Stimulated activated CD4-positive, alpha-beta T cell treated with anti-CD3 and anti-CD28 coated beads, Interleukin-4, amount 100 ng/mL, for 4 hours (primary cell): ENCODE data around the gene BYSL.
"Not testable (repeated sequence)": the region's sequence is repeated elsewhere in the genome, so short reads cannot be mapped to it uniquely, and the experiment has no call there.

Experiments used
- DNase-seq, 2 experiments: peaks; one replicate each; pipeline ENCODE4 v3.0.0-alpha.2; 2020

Gene BYSL

DNA sequence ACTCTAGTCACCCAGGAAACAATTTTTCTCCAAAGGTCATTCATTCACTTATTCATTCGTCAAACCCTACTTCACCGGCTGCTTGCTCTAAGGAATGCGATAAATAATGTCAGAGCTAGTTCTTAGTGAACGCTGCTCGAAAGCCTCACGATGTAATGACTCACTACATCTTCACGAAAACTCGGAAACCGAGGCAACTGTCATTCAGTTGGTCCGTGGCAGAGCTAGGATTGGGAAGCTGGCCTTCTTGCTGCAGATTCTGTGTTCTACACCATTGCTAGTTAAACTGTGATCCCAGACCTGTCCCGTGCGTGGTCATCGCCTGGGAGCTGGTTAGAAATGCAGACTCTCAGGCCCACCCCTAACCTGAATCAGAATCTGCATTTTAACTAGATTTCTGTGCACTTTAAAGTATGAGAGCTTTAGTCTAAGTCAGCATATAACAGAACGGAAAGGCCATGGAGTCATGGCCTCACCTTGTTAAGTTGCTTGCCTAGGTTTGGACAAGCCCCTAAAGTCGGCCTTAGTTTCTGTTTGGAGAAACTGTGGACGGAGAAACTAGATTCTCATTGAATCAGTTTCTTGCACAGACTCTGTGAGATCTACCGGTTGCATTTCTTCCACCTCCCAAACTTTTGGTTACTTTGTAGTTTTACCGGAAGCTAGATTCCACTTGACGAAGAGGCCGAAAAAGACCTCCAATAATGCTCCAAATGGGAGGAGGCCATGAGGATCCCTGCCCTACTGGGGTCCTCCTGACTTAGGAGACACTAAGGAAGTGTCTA is 21.0 kb downstream of the BYSL start:
- DNase-seq, result peak in 1 of 2 experiments; percentile 21

DNA sequence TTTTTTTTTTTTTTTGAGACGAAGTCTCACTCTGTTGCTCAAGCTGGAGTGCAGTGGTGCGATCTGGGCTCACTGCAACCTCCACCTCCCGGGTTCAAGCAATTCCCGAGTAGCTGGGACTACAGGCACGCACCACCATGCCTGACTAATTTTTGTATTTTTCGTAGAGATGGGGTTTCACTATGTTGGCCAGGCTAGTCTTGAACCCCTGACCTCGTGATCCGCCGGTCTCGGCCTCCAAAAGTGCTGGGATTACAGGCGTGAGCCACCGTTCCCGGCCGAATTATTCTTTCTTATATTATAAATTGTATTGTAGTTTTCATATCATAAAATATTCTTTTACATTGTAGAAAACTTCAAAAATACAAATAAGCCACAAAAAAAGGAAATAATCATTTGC is 21.6 kb downstream of the BYSL start:
- DNase-seq, result not testable (repeated sequence)

DNA sequence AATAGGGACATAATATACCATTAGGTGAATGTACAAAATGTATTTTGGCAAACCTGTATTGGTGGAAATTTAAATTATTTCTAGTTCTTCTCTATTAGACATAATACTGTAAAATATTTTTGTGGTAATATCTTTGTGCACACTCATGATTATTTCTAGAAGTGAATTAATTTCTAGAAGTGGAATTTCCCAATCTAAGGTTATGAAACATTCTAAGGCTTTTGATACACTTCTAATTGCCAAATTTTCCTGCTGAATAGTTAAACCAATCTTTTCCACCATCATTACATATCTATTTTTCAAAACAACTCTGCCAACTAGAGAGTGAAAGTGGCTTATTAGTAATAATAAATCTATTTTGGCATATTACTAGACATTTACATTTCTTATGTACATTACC is 22.2 kb downstream of the BYSL start:
- no peak for DNase-seq

DNA sequence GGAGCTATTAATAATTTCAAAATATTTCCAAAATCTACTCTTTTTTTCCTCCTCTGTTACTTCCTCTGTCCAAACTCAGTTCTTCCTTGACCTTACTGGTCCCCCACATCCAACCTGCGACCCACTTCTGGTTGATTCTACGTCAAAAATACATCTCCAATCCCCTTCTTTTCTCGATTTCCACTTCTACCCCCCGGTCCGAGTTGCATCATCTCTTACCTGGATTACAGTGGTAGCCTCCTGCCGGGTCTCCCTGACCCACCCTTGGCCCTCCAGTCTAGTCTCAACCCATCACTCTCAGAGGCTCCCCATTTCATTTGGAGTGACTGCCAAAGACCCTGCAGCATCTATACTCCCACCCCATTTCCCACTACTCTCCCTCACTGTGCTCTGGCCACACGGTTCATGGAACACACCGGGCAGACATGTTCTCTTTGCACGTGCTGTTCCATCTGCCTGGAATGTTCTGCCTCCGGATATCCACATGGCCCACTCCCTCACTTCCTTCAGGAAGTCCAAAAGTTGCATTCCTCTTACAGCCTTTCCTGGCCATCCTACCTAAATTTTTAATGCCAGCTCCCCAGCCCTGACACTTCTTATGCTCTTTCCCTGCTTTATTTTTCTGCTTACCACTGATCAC is 26.4 kb downstream of the BYSL start:
- no peak for DNase-seq

DNA sequence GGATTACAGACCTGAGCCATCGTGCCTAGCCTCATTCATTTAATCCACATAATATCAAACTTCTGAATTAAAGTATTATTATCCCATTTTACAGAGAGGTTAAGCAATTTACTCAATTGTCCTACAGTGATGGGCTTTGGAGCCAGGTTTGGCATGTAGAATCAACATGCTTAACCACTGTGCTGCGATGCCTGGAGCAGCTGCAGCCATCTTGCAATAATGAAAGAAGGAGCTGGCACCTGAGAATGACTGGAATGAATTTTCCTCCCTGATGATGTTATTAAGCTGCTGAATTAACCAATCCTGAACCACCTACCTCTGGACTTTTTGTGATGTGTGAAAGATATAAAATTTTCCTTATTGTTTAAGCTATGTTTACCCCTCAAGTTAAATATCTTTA is 33.4 kb downstream of the BYSL start:
- no peak for DNase-seq

DNA sequence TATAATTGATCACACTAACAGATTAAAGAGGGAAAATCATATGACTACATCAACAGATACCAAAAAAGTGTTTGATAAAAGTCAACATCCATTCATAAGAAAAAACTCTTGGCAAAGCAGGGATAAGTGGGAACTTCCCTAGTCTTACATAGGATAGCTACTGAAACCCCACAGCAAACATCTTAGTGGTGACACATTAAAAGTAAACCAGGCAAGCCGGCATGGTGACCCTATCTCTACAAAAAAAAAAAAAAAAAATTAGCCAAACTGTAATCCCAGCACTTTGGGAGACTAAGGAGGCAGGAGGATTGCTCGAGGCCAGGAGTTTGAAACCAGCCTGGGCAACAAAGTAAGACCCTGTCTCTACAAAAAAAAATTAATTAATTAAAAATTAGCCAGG is 34.1 kb downstream of the BYSL start:
- no peak for DNase-seq

DNA sequence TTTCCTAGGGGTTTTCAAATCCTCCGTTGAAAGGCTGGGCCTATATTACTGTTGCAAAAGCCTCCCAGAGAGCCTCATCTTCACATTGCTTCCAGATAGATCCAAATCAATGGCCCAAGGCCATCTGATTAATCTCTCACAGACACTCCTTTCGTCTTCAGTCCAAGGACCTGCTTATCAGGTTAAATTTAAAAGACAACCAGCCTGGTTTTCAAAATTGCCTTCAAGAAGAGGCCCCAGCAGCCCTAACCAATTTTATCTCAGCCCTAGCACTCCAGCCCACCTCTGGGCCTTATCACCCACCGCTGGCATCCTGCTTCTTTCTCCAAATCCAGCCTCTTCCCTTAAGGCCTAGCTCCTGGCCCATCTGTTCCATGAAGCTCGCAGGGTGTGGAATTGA is 35.8 kb downstream of the BYSL start:
- DNase-seq, result no peak

DNA sequence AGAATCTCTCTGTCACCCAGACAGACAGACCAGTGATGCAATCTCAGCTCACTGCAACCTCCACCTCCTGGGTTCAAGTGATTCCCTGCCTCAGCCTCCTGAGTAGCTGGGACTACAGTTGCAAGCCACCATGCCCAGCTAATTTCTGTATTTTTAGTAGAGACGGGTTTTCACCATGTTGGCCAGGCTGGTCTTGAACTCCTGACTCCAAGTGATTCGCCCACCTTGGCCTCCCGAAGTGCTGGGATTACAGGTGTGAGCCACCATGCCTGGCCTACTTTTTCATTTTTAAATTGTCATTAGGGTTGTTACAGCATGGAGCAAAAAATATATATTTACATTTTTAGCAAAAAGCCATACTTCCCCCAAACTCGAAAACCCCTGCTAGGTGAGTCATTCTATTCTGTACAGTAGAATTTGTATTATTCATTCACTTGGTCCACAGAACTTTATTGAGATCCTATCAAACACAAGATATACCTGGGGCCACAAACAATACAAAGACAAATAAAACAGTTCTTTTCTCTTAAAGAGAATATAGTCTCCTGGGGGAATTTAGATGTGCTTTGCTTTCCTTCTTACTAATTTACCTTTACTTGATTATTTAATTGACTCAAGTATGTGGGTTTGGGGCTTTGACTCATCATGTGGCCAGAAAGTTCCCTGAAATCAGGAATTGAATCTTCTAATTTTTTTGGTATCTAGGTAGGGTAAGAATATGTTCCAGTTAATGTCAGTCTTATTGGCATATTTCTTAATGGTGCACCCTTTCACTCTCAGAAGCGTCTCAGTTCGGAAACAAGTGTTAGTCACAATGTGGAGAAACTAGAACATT is 36.9 kb downstream of the BYSL start:
- DNase-seq, result peak in 1 of 2 experiments; percentile 42

DNA sequence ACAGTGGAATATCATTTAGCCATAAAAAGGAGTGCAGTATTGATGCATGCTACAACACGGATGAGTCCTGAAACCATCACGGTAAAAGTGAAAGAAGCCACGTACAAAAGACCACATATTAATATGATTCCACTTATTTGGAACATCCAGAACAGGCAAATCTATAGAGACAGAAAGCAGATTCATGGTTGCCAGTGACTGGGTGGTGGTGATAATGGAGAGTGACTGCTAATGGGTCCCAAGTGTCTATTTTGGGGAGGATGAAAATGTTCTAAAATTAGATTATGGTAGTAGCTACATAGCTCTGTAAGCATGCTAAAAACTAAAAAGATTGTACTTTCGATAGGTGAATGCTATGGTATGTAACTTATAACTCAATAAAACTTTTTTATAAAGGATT is 38.7 kb downstream of the BYSL start:
- DNase-seq, result no peak

DNA sequence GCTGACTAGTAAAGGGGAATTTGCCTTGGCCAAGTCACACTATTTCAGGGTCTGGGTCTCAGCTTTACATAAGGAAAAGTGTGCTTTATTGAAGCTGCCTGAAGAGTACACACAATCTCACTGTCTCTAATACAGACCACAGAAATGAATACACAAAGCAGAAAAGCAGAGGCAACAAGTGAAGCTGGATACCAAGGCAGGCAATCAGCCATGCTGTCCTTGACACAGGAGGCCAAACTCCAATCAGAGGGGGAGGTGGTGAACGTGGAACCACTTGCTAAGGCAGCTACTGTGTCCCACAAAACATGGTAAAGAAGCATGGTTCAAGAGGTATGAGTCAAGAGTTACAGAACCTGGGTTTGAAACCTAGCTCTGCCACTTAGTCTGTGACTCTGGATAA is 42.1 kb downstream of the BYSL start:
- no peak for DNase-seq

DNA sequence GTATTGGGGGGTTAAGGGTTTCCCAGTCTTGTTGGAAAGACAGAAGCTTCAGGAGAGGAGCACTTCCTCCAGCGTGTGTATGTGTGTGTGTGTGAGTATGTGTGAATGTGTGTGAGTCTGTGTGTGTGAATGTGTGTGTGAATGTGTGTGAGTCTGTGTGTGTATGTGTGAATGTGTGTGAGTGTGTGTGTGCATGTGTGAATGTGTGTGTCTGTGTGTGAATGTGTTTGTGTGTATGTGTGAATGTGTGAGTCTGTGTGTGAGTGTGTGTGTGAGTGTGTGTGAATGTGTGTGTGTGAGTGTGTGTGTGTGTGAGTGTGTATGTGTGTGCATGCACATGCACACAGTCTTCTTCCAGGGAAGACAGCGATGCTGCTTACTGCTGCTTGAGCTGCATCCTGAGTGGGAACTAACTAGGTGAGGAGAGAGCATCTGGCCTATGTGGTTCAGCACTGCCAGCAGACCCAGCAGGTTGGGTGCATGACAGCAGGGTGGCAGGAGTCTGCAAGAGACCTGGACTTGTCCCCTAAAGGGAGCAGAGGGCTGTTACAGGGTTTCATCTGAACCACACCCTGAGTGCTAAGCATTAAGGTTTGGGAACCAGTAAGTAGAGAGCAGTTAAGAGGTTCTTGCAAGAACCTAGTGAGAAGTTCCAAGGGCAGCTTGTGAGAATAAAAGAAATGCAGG is 43.0 kb downstream of the BYSL start:
- no peak for DNase-seq

DNA sequence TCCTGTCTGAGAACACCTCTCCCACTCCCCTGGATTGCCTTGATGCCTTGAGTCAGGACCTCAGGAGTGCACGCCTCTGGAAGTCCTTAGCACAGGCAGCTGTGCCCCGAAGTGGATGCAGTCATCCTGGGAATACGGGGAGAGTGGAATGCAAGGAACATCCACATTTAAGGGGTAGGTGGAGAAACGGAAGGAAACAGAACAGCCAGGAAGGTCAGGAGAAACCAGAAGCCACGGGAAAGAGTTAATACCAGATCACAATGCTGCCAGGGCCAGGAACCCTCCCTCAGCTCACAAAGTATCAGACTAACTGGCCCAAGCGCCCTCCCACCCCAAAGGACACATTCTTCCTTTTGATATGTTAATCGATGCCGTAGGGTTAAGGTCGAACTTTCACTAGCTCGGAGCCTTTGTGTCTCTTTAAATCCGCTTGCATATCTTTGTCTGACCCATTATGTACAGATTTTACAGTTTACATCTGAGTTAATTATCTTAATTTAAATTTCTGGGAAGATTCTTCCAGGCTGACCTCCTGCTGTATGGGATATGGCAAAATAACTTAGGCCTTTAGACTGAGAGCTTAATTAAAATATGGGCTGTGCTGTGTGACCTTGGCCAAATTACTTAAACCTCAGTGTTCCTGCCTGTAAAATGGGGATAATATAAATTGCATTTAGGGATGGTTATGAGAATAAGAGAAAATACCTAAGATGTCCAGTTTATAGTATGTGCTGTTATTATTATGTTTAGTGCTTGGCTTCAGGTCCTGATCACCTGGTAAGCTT is 44.3 kb downstream of the BYSL start:
- no peak for DNase-seq

DNA sequence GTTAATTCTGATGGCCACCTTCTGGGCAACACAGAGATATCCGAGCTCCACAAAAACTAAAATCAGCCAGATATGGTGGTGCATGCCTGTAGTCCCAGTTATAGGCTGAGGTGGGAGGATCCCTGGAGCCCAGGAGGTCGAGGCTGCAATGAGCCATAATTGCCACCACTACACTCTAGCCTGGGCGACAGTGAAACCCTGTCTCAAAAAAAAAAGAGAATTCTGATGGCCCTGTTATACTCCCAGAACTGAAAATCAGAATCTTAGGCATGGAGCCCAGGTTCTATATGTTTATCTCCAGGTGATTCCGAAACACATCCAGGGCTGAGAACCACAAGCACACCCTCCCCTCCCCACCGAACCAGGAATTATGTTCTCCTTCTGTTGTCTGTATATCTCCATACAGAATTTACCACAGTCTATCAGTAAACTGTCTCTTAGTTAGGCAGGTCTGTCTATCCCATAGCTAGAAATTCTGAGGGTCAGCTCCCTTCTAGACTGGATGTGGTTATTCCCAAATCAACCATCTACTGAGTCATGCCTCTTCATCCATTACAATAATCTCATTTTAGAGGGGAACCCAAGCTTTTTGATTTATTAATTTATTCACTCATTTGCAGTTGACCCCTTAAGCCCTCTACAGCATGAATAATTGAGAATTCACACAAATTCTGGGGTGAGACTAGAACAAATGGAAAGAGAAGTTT is 45.1 kb downstream of the BYSL start:
- no peak for DNase-seq

DNA sequence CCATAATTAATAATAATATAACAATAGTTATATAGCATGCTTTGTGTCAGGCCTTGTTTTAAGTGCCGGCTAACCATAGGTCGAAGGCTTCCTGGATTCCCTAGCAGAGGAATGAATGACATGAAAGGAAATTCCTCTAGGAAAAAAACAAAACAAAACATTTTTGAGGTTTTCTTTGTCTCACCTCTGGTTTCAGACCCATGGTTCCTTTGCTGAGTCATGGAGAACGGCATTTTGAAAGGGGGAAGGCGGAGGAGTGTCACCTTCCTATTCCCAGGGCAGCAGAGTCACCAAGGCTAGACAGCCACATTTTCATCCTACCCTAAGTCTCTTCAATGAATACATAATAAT is 45.6 kb downstream of the BYSL start:
- DNase-seq, result no peak

DNA sequence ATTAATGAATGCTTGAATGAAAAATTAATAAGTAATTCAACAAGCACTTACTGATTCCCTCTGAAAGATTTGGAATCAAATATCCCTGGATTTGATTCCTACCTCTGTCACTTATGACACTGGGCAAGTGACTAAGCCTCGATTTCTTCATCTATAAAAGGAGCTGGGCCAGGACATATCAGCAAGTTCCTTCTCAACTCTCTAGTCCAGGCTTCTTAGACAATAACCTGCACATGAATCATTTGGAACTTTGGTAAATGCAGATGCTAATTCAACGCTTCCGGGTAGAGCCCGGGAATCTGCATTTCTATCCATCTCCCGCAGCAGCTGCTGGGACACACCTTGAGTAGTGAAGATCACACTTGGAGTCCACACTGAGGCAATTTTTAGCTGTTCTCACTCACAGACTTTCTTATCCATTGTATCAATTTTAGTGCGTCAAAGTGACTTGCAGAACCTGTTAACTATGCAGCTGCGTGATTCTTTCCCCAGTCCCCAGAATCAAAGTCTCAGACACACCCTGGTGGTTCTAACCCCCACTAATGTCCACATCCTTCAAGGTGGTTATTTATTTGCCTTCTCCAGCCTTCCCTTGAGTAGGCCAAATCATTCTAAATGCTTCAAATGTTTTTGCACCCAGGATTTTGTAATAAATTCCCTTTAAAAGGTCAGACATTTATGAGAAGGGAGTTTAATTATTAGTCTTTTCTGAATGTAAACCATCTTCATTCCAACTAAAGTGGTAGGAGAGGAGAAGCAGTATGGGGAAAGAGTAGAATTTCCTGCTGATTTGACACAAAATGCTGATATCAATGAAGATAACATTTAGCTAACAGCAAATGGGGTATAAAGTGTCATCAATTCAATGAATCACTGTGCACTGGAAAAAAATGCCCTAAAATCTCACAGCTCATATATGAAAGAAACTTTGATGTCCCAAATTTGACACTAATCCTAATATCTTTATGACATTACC is 46.3 kb downstream of the BYSL start:
- DNase-seq, result no peak

DNA sequence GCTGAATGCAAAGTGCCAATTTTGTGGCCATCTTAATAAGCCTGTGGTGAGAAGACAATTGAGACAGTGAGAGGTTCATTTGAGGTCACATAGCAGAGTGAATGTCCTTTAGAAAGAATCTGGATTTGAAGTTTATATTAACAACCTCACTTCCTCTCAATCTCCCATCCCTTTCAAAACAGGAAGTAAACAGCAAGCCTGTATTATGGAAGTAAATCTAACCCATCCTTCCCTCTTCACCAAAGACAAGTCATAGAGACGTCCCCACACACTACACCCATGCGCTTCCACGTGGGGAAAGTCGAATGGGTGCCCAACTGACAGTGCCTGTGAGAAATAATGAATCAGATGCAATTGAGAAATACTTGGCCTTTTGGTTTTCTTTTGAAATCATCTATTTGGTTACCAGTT is 49.1 kb downstream of the BYSL start:
- peak; percentile 48 to 72 for DNase-seq

DNA sequence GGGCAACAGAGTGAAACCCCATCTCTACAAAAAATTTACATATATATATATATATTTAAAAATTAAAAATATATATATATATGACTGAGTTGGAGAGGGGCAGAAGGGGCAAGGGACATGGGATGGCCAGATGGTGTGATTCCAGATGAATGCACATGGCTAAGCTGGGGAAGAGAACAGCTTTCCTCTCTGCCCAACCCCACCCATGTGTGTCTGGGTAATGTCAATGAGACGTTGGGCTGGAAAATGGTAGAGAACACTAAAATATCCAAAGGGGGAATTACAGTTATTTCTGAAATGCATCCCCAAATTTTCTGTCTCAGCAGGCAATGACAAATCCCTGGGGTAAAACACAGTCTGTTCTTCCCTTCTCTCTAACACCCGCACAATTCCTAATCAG is 51.5 kb downstream of the BYSL start:
- DNase-seq, result no peak

DNA sequence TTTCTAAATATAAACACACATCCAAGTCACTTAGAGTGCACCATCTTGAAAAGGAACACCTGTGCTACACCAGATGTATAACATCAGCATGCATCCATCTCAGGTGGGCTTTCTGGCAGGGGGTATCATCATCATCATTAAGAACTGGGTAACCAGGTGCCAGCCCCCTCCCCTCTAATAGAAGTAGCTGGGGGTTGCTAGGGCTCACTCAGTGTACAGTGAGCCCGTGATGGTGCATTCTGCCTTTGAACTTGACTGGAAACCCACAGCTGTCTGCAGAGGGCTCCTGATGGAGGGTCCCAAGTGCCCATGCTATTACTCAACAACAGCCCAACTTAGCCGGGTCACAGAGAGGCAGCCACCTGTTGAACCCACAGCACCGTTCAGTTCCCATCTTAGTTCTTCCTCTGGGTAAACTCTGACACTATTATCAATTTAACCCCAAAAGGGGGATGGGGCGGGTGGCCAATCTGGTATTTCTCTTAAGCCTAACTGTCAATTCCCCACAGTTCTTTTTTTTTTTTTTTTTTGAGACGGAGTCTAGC is 53.1 kb downstream of the BYSL start:
- no peak for DNase-seq

DNA sequence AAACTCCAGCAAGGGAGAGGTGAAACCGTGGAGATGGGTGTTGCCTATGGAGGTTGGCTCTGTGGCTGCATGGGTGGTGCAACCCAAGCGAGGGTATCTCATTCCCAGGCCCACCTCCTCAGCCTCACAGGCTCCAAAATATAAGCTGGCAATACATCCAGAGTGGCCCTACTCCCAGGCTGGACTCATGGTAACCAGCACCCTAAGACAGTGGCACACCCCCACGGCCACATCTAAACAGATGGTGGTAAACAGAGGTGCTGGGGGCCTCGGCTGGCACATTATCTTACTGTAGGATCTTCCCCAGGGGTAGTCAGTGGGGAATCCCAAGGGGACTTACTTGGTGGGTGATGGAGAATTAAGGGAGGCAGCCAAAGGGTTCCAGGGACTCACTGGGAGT is 54.0 kb downstream of the BYSL start:
- DNase-seq, result no peak

DNA sequence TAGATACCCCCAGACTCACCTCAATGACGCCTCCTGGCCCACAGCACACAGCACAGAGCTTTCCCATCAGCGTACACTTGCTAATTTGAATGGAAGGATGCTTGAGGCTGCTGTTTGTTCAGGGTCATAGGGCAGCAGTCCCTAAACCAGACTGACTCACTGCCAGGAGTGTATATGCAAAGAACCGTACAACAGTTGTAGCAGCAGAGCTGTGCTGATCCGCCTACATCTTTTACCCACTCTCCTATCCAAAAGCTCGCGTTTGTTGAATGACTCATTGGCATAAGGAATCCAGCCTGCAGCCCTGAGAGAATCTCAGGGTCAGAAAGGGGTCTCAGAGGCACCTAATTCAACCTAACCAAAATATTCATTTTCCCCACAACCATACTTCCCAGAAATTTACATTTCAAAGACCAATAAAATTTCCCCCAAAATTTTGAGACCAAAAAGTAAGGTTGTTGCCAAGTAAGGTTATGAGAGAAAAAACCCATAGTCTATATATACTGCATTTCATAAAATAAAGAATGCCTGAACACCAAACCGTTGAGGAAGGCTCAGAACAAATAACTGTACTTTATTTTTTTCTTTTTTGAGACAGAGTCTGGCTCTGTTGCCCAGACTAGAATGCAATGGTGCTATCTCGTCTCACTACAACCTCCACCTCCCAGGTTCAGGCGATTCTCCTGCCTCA is 55.6 kb downstream of the BYSL start:
- peak in 1 of 2 experiments; percentile 51 for DNase-seq
